GM21381 (cell line): Measurements from ENCODE around the gene LHCGR.

Experiments used
- ATAC-seq: cut with Tn5 transposase; IDR thresholded peaks from one replicate; pipeline ENCODE4 v1.9.1; 2021; ENCODE audit warnings: mild to moderate bottlenecking, moderate library complexity; ENCODE audit not compliant: unreplicated experiment

Gene LHCGR

GRCh38 chr2:48755473-48755872, at the start of gene LHCGR:
LHCGR (minus strand) TSS chr2:48755724; CDS start chr2:48755671, 53 bp downstream.
- no peak for ATAC-seq

DNA sequence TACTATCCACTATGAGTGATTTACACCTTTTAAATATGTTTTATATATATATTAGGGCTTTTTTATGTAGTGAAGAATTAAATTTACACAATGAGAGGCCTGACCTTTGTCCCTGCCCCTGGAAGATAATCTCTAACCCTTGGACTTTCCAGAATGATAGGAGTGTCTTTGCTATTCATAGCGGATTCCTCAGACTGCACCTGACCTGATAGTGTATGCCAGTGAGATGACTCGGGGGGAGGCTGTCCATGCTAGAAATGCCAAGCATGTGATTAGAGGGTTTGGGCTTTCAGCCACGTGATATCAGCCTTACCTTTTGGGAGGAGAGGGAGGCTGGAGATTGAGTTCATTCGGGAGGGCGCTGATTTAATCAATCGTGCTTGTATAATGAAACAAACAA, 44.1 kb upstream of the LHCGR start:
- no peak for ATAC-seq

GRCh38 chr2:48795065-48795464, 39.5 kb upstream of the LHCGR start:
- no peak for ATAC-seq

DNA sequence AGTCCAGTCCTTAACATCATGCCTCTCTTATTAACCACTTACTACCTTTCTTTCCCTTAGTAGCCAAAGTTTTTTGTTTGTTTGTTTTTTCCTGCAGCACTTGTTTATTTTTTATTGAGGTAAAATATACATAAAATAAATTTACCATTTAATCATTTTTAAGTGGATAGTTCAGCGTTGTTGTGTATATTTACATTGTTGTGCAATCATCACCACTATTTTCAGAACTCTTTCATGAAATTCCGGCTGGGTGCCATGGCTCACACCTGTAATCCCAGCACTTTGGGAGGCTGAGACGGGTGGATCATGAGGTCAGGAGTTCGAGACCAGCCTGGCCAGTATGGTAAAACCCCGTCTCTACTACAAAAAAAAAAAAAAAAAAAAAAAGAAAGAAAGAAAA, 38.1 kb upstream of the LHCGR start:
- no peak for ATAC-seq

GRCh38 chr2:48792030-48792429, 36.5 kb upstream of the LHCGR start:
- ATAC-seq = no peak

DNA sequence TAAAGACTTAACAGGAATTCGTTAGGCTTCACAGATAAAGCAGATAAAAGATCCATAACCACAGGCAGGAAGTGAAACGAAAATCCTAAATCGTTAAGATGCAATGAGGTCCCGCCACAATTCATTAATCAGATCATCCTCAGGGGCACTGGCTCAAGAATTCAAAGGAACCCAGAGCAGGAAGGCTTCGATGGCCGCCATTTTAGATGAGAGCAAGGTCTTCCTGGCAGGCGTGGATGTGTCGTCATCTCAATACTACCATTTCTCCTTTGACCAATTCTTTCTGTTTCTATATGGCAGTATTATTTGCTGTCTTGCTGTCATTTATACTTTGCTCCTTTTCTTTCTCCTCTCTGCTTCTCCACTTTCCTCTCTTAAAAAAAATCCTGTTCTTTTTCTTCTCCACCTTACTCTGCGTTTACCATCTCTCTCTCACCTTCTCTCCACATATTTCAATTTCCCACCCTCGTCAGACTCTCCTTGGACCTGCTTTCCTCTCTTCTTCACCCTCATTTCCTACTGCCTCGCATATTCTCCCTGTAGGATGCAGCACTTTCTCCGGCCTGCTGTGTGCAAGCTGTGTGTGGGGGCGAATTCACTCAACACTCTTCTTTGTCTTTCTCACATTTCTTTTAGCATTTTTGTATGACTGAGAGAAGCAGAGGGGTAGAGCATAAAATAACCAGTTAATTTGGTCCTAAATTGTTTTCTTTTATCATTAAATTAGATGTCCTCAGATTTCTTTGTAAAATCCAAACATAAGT, 35.1 kb upstream of the LHCGR start:
- ATAC-seq = no peak

DNA sequence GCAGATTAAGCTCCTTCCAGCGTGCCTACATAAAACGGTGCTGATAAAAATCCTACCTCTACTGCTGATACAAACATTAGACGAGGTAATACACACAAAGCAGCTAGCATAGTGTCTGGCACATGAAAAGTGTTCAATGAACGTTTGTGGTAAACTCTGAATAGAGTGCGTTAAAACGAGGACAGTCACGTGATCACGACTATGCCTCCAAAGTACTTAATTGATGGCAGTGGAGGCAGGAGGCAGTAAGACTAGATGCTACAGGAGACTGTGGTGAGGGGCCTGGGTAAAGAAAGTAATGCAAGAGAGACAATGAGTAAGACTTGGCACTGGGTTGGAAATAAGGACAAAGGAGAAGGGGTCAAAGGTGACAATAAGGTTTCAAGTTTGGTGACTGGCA, 32.1 kb upstream of the LHCGR start:
- ATAC-seq = no peak

GRCh38 chr2:48781366-48781765, 25.8 kb upstream of the LHCGR start:
- no peak for ATAC-seq

GRCh38 chr2:48779019-48779716, 23.6 kb upstream of the LHCGR start:
- ATAC-seq = no peak

DNA sequence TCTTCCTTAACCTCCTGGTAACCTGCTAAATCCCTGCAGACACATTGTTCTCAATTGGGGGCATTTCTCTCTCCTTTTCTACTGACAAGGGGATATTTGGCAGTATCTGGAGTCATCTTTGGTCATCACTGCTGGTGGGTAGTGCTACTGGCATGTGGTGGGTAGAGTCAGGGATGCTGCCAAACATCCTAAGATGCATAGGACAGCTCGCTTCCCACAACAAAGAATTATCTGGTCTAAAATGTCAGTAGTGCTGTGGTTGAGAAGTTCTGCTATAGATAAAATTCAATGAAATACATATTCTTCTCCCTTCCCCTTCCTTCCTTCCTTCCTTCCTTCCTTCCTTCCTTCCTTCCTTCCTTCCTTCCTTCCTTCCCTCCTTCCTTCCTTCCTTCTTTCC, 18.7 kb upstream of the LHCGR start:
- ATAC-seq = no peak

DNA sequence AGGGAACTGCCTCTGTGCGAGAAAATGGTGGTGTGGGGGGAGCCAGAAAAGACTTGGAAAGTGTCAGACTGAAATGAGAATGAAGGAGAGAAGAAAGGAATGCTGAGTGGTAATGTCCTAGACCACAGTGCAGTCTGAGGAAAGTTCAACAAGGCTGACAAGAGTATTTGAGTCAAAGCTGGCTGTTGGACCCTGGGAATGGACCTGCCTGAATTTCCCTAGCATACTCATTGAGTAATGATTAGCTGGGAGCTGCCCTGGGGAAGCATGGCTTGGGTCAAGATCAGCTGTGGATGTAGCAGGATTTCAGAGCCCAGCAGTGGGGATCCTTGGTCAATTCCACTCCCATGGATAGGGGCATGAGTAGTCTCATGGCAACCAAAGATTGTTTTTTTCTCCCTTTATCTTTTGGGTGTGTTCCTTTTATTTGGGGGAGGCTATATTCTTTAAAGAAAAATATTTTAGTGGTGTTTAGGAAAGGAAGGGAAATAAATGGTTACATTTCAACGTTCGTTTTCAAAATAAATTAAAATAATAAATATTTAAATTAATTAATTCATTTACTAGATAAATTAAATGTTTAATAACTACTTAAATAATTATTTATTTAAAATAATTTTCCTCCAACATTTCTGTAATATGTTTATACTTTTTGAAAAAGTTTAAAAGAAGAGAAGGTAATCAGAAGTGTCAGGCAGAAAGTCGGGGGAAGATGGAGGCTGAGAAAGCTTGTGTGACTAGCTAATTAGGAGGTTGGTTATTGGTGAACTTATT, 15.9 kb upstream of the LHCGR start:
- ATAC-seq = no peak

DNA sequence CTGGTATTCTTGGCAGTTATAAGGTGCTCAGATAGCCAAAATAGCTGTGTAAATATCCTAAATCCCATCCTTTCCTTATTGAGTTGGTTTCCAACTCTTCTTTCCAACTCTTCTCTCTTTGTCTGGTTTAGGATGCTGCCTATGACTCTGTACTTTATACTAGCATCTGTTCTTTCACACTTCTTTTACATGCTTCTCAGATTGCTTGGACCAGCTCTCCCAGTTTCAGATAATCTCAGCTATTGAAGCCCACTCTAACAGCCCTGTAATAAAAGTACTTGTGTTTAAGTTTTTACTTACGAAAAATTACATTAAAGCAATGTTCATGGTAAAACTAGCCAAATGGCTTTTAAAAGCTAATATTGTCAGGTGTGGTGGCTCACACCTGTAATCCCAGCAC, 14.7 kb upstream of the LHCGR start:
- no peak for ATAC-seq

DNA sequence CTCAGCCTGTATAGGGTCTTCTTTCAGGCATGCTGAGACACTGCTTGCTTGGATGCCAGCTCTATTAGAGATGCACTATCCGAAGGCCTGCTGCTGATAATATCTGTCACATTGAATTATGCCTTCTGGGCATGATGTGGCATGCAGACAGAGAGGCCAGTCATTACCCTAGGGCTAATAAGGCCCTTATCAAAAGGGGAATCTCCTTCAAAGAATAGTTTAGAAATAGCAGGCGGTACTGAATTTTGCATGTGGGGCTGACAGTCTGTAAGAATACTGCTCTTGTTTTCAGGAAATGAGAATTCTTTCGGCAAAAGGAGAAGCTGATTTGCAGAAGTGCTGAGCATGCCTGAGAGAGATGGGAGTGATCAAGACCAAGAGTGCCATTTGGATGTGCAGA, 13.1 kb upstream of the LHCGR start:
- ATAC-seq = no peak

- no peak for ATAC-seq
These were observed 11.8 kb upstream of the LHCGR start for GRCh38 chr2:48767330-48767729.

DNA sequence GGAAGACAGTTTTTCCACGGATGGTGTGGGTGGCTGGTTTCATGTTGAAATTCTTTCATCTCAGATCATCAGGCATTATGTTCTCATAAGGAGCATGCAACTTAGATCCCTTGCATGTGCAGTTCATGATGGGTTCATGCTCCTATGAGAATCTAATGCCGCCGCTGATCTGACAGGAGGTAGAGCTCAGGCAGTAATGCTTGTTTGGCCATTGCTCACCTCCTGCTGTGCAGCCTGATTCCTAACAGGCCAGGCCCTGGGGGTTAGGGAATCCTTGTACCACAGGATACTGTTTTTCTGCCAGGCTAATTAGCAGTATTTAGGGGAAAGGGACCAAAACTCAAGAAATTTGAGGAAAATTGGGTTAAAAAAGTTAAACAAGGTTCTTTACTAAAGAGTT, 5.3 kb upstream of the LHCGR start:
- ATAC-seq = no peak

GRCh38 chr2:48759682-48760081, 4.2 kb upstream of the LHCGR start:
- no peak for ATAC-seq

- ATAC-seq = no peak
These were observed 765 bp upstream of the LHCGR start for GRCh38 chr2:48756289-48756688.

DNA sequence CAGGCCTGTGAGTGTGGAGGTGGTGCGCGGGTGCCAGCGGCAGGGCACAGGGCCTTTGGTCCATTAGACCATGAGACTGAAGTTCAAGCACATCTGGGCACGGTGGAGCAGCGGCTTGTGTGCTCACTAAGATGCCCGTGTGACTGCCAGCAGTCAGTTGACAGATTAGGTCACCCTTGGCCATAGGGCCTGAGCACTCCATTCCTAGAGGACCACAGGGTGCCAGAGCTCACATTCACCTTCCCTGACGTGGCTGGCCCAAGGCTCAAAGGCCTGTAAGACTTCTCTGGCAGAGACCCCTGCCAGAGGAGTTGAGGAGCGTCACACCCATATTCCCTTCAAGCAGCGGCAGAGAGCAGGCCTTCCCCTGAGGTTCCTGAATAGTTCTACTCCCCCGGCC, 650 bp downstream of the LHCGR start:
- ATAC-seq = no peak

DNA sequence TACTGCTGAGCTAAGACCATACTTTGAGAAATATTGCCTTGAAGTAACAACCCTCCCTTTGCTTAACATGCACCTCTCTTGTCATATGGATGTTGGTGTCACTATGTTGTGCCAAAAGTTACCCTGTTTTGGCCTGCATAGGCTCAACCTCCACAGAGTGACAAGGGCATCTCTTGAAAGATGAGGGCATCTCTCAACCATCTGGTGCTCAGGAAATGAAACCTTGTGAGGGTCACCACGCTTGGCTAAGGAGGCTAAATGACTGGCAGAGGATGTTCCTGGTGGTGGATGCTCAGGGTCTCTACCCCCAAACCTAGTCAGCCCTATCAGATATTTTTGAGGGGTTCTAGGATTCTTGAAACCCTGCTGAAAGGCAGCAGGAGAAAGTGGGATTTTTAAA, 2.3 kb downstream of the LHCGR start:
- no peak for ATAC-seq

DNA sequence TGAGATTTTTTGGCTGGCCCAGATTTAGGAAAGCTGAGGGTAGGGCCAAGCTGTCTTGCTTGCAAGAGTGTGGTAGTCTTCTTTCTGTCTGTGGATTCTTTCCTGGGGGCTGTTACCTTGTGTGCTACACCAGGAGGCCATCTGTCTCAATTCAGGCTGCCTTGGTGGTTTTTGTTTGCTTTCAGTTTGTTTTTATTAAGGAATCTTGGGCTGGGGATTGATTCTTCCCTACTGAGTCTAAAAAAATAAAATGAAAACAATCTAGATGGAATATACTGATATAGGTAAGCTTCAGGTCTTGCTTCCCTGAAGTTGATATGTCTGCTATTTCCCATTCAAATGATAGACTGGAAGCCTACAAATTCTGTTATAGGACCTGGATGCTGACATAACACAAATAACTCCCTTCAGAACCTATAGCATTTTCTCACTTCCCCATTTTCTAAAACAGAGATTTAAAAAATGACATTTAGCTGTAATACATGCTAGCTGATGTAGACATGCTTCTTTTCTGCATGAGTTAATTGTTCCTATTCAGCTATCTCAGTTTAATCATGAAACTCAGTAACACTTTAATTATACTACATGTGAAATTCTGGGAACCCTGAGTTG, 5.3 kb downstream of the LHCGR start:
- peak; percentile 55 for ATAC-seq
